ENCODE measurements around the gene RPS6KA3.
"Not testable (repeated sequence)": the region's sequence is repeated elsewhere in the genome, so short reads cannot be mapped to it uniquely, and the experiment has no call there.

The RPS6KA3 gene

DNA sequence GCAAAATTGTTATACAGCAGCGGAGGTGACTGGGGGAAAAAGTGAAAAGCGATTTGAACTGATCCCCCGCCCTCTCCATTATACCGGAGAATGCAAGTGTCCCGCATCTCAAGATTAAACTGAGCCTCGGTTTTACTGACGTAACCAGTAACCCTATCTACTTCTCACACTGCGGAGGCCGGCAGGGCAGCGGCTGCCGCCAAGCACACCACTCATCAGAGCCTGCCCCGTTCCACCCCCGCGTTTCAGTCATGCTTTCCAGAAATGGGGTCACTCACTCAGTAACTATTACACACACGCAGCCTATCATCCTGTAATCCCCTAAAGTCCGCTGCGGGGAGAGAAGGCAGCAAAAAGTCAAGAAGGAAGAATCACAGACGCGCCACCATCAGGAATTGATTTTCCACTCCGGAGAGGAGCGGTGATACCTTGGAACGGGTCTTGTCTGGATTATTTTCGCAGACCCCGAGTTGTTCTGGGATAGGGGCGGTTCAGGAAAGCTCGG, 1.4 kb downstream of the RPS6KA3 start:
- DNase-seq (ENCODE audit: low read depth in 2 of 2): peak in 1 of 2 donors; percentile 20

DNA sequence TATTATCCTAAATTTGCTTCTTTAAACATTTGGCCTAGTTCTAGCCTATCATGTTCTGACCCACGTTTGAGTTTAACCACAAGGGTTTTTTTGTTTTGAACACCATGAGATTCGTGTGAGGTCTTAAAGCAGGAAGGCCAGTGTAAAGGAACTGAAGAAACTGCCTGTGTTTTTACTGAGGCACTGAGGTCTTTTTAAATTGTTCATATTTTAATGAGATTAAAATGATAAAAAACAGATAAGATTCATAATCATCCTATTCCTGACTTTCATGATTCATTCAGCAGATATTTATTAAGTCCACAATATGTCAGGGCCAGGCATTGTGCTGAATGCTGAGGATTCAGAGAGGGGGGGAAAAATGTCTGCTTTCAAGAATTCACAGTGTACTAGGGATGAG, 3.2 kb downstream of the RPS6KA3 start:
- no peak for DNase-seq (ENCODE audit: low read depth in 2 of 2)

DNA sequence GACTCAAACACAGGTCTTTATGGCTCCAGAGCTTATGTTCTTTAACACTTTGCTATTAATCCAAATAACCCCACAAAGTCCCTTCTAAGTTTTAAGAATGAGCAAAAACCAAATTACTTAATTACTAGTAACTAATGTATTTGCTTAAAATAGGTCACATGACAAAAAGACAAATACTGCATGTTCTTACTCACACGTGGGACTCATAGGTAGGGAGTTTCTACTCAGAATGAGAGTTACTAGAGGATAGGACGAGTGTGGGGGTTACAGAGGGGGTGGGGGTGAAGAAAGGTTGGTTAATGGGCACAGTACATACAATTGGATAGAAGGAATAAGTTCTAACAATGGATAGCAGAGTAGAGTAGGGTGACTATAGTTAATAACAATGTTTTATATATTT, 5.8 kb downstream of the RPS6KA3 start:
- DNase-seq (ENCODE audit: low read depth in 2 of 2): no peak

DNA sequence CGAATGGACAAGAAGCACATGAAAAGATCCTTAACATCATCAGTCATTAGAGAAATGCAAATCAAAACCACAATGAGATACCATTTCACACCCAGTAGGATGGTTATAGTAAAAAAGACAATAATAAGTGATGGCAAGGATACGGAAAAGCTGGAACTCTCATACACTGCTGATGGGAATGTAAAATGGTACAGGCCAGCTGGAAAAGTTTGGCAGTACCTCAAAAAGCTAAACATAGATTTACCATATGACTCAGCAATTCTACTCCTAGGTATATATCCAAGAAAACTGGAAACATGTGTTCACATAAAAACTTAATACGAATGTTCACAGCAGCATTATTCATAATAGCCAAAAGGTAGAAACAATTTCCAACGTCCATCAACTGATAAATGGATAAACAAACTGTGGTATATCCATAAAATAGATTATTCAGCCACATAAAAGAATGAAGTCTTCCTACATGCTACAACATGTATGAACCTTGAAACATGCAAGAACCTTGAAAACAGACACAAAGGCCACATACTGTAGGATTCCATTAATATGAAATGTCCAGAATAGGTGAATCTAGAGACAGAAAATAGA, 11.9 kb downstream of the RPS6KA3 start:
- no peak for DNase-seq (ENCODE audit: low read depth in 2 of 2)

DNA sequence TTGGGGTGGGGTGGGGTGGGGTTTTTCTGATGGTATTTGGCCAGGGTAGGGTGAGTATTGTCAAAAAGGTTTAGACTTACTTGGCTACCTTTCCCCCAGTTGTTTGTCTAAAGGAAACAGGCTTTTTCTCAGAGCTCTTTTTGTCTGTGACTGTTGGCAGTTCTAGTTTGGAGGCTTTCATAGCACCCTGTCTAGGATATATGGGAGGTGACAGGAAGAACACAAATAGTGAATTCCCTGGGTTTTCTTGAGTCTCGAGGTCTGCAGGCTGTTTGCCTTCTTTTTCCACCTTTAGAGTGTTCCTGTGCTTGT, 13.5 kb downstream of the RPS6KA3 start:
- no peak for DNase-seq (ENCODE audit: low read depth in 2 of 2)

DNA sequence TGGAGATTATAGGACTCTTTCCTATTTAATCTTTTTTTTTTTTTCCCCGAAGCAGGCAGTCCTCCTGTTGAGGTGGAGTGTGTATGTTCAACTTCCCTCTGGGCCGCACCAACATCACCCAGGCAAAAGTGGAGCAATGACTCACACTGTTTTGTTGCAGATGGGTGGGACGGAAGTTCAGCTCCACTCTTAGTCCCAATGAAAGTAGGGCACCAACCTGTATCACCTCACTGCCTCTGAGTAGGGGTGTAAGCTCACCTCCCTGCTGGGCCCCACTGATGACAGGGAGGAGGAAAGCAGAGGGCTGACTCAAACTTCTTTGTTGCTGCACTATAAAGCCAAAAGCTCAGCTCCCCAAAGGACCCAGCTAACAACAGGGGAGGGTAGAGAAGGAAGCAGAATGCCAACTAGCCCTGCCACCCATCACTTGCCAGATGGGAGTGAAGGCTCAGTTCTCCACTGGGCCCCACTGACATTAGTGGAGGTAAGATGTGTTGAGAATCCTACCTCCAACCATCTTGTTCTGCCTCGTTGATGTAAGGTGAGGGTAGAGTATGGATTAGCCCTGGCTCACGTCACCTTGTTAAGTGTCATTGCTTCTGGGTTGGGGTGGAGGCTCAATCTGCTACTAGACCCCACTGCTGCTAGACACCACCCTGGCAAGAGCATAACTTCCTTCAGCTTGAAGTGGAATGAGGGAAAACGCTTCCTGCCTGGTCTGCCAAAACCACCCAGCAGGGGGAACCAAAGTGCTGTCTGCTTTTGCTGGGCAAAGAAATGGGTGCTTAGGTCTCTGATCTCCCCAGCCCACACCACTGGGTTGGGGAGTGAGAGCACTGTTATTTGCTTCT, 14.1 kb downstream of the RPS6KA3 start:
- DNase-seq (ENCODE audit: low read depth in 2 of 2): peak; percentile 34 to 53

DNA sequence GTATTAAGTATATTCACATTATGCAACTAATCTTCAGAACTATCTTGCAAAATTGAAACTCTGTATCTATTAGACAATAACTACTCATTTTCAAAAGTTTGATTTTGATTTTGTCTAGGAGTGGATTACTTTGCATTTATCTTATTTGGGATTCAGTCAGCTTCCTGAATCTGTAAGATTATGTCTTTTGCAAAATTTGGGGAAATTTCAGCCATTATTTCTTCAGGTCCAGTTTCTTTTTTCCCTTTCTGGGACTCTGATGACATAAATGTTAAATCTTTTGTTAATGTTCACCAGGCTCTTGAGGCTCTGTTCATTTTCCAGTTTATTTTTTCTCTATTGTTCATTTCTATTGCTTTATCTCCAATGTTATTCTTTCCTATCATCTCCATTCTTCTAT, 15.0 kb downstream of the RPS6KA3 start:
- DNase-seq (ENCODE audit: low read depth in 2 of 2): no peak

DNA sequence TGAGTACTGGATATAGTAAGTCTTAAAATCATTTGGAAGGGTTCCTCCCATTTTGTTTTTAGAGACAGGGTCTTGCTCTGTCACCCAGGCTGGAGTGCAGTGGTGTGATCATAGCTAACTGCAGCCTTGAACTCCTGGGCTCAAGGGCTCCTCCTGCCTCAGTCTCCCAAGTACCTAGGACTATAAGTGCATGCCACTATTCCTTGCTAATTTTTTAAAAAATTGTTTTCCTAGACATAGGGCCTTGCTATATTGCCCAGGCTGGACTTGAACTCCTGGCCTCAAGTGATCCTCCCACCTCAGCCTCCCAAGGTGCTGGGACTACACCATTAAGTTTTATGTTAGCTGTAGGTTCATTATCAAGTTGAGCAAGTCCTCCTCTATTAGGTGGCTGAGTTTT, 16.6 kb downstream of the RPS6KA3 start:
- DNase-seq (ENCODE audit: low read depth in 2 of 2): not testable (repeated sequence)

DNA sequence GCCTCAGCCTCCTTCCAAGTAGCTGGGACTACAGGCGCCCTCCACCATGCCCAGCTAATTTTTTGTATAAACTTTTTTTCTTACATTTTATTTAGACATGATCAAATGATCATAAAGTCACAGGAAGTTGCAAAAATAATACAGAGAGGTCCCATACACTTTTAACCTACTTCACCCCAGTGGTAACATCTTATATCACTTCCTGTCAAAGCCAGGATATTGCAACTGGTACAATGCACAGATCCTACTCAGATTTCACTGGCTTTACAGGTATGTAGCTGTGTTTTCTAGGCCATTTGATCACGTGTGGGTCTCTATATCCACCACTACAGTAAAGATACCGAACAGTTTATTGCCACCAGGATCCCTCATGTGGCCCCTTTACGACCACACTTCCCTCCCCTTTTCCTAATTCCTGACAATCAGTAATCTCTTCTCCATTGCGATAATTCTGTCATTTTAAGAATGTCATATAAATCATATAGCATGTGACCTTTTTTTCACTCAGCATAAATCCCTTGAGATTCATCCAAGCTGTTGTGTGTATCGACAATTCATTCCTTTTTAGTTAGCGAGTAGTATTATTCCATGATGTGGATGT, 18.0 kb downstream of the RPS6KA3 start:
- DNase-seq (ENCODE audit: low read depth in 2 of 2): no peak

DNA sequence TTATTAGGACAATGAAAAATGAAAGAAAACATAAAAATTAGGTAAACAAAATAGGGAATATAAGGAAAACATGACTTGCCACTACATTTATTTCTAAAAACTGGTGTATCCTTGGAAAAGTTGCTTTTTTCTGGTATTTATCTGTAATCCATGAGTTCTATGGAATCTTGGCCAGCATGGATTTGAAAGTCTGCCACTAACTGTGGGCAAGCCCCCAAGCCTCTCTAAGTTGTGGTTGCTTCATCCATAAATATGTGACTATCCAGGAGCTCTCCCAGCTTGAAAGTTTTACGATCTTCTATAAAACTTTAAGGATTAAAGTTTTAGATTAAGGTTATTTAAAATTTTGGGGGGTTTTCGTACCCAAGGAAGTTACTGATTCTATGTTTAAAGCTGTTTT, 21.8 kb downstream of the RPS6KA3 start:
- no peak for DNase-seq (ENCODE audit: low read depth in 2 of 2)

DNA sequence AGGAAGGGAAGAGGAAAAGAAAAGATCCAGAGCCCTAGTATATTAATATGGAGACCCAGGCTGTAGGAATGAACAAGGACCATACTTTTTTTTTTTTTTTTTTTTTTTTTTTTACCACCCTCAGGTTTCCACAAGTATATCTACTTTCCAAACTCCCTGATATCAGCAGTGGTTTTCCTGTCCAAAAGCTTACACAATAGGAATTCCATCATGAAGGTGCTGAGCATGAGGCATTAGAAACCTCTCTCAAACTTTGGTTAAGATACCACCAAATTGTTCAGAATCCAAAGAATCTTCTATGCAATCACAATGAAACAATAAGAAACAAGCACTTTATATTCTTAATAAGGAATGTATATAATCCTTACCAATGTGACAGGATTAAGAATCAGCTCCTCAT, 26.5 kb downstream of the RPS6KA3 start:
- DNase-seq (ENCODE audit: low read depth in 2 of 2): no peak

DNA sequence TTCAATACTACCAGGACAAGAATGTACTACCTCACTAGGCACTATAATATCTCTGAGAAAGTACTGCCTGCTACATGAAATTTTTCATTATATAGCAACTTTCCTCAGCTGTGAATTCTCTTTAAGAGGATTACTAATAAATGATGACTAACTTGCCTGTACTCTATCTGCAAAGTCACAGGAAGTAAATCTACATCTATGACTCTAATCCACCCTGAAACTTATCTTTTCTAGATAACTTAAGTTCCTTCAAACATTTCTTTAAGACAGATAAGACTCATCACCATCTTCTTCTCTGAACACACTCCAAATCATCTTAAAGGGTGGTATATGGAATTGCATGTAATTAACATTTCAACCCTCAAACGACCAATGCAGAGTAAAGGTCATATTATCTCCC, 28.8 kb downstream of the RPS6KA3 start:
- no peak for DNase-seq (ENCODE audit: low read depth in 2 of 2)

DNA sequence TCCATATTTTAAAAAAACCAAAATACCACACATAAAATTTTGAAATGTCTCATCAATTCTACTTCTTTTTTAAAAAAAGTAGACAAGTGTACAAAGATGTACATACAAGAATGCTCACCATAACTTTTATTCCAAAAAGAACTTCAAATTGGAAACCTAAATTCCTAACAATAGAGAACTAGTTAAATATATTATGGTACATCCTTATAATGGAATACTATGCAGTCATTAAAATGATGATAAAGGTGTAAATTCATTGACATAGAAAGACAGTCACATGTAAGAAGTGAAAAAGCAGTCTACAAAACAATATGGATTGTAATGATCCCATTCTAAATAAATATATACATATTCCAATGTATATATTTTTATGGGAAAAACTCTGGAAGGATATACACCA, 31.0 kb downstream of the RPS6KA3 start:
- no peak for DNase-seq (ENCODE audit: low read depth in 2 of 2)

DNA sequence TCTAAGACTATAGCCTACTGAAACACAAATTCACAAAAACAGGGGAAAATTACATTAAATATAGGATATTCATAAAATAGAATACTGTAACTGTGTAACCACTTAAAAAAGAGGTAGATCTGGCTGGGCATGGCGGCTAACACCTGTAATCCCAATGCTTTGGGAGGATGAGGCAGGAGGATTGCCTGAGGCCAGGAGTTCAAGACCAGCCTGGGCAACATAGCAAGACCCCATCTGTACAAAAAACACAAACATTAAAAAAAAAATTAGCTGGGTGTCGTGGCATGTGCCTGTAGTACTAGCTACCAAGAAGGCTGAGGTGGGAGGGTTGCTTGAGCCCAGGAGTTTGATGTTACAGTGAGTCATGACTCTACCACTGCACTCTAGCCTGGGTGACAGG, 33.4 kb downstream of the RPS6KA3 start:
- no peak for DNase-seq (ENCODE audit: low read depth in 2 of 2)

DNA sequence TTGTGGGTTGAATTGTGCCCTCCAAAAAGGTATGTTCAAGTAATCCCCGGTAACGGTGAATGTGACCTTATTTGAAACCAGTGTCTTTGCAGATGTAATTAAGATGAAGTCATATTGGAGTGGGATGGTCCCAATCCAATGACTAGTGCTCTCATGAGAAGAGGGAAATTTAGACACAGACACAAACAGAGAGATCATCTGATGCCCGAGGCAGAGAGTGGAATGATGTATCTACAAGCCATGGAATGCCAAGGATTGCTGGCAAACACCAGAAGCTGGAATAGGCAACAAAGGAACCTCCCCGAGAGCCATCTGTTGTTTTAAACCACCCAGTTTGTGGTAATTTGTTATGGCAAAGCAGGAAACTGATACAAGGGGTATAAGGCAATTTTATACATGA, 35.1 kb downstream of the RPS6KA3 start:
- DNase-seq (ENCODE audit: low read depth in 2 of 2): no peak

DNA sequence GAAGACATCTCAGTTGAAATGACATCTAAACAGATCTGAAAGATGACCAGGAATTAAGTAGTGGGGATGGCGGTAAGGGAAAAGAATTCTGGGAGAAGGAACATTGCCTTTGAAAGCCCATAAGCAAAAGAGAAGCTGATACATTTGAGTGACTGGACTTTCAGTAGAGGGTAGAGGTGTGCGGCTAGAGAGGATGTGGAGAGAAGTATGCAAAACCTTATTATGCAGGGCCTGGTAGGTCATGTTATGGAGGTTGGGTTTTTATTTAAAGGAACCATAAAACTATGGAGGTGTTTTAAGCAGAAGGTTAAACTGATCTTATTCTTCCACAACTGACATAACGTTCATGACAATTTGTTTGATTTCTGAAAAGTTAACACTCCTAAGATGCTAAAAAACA, 36.3 kb downstream of the RPS6KA3 start:
- DNase-seq (ENCODE audit: low read depth in 2 of 2): no peak

DNA sequence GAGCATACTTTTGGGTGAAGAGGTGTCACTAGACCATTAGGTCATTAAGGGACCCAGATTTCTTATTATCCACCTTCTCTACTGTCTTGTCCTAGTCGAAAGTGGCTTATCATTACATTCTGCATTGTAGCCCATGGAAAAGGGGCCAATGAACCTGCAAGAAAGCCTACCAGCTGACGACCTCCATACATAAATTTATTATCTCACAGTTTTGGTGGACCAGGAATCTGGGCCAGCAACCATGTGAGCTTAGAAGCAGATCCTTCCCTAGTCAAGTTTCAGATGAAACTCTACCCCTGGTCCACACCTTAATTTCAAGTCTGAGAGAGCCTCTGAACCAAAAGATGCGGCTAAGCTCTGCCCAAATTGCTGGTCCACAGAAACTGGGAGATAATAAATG, 37.6 kb downstream of the RPS6KA3 start:
- DNase-seq (ENCODE audit: low read depth in 2 of 2): no peak

DNA sequence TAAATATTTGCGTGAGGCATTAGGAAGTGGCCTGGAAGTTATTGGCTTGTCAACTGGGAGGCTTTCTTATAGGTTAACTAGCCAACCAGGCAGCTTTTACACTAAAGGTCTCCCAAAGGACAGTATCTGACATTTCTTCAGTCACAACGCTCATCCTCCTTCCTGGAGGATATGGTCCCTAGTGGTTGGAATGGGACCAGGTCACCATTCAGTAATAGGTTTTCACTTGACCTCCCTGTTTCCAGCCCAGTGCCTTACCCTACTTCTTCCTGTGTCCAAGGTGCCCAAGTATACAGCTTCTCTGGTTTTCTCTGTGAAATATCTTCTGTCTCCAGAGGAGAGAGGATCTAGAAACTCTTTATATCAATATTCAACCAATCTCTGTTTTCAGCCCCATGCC, 38.5 kb downstream of the RPS6KA3 start:
- no peak for DNase-seq (ENCODE audit: low read depth in 2 of 2)

DNA sequence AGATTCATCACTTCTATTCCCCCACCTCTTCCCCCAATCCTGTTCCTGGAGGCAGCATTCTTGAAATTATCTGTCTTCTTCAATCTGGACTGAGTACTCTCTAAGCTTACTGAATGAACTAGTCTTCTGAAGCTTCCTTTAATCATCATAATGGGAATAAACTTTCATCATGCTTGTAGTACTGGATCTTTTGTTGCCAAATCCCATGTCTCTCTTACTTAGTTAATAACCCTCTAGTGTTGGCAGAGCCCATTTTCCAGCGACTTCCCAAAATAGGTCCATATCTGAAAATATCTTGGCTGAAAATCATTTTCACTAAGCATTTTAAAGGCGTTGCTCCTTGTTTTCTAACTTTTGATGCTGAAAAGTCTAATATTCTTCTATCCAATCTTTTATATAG, 39.6 kb downstream of the RPS6KA3 start:
- no peak for DNase-seq (ENCODE audit: low read depth in 2 of 2)

DNA sequence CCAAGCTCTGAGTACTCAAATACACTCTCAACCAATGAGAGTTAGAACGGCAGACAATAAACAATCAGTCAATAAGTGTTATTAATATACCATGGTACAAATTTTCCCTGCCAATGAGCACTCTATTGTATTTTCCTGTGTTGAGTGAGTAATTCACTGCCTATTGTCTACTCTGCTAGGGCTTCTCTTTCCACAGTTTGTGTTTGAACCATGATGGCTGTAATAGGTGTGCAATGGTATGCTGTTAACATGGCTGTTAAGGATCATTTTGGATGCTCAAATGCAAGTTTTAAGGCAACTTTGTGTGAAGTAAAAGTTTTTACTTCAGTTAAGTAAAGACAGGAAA, 41.2 kb downstream of the RPS6KA3 start:
- DNase-seq (ENCODE audit: low read depth in 2 of 2): no peak

DNA sequence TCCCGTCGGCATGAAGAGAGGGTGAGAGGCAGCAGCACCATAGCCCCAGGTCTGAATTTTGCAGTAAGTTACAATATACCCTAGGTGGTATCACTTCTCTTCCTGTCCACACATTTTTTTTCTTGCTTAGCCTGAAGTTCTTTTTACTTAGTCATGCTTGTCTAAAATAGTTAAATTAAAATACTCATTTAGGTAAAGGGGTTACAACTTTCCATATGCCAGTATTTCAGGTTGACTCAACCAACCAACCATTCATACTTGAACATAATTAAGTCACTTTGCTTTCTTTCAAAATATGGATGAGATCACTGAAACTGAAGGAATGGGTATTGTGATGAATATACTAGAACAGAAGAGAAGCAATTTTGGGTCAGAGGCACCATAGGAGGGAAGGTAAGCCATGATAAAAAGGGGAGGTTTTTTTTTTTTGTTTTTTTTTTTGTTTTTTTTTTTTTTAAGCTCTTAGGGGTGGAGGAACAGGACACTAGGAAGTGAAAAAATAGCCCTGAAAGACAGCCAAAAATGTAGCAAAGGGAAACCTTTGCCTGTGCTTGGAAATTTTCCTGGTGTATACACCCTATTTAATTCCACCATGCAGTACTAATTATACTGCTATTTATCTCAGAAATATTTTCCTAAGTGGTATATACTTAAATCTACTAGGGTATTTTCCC, 41.8 kb downstream of the RPS6KA3 start:
- DNase-seq (ENCODE audit: low read depth in 2 of 2): no peak

DNA sequence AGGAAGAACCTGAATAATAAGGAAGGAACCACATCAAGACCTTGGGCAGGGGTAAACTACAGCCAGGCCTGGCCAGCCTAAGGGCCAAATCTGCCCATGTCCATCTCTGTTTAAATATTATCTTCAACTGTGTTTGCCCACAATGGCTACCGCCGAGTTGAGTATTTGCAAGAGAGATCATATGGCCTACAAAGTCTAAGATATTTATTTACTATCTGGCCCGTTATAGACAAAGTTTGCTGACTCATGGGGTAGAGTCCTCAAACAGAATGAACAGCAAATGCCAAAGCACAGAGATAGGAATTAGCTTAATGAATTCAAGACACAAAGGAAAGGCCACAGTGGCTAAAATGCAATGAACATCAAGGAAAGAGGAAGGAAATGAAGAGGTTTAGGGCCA, 44.8 kb downstream of the RPS6KA3 start:
- DNase-seq (ENCODE audit: low read depth in 2 of 2): no peak

Measured in stimulated activated CD4-positive, alpha-beta T cell treated with anti-CD3 and anti-CD28 coated beads, Interleukin-1b, Interleukin-23, amount 100 ng/mL, for 1 hour (primary cell).